MCF 10A (cell line): Measurements from ENCODE around the gene OPTC. TPM values are rescaled to one million over a fixed set of nuclear protein-coding genes. Genes with fewer than 3 reads are reported as not detected.

ENCODE experiments used
- BruUV-seq: library from RNA; stranded (reverse); fragments of 400-500 nt; replicated peaks from 2 replicates; lab custom pipeline; 2021; lab: Mats Ljungman, UMichigan
- CTCF ChIA-PET: fragments of 300-600 bp; sonication (Branson Sonifier 250); formaldehyde crosslinking; extraction: SDS; loops from one replicate; lab custom pipeline; 2021; ENCODE audit warnings: antibody characterized with exemption, inconsistent platforms; lab: Yijun Ruan, JAX
- POLR2A ChIA-PET: fragments of 300-600, 350-650 bp; sonication (Branson Sonifier 250); formaldehyde crosslinking; extraction: SDS; loops from one replicate; lab custom pipeline; 2020; ENCODE audit warnings: antibody characterized with exemption, inconsistent platforms; lab: Yijun Ruan, JAX
- DNase-seq: peaks from one replicate; pipeline ENCODE4 v3.0.0-alpha.2; 2018; ENCODE audit not compliant: unreplicated experiment
- H3K27ac Mint-ChIP-seq: one replicate; pipeline ENCODE4 v1.8.0; 2022; ENCODE audit warnings: mild to moderate bottlenecking, low read depth, mixed read lengths; ENCODE audit not compliant: unreplicated experiment
- H3K27me3 Mint-ChIP-seq: one replicate; pipeline ENCODE4 v1.8.0; 2022; ENCODE audit warnings: mixed read lengths; ENCODE audit not compliant: insufficient read depth, unreplicated experiment
- H3K36me3 Mint-ChIP-seq: one replicate; pipeline ENCODE4 v1.8.0; 2022; ENCODE audit warnings: mild to moderate bottlenecking, moderate library complexity, mixed read lengths; ENCODE audit not compliant: insufficient read depth, unreplicated experiment
- H3K4me1 Mint-ChIP-seq: one replicate; pipeline ENCODE4 v1.8.0; 2022; ENCODE audit warnings: mixed read lengths; ENCODE audit not compliant: insufficient read depth, unreplicated experiment
- H3K4me3 Mint-ChIP-seq: one replicate; pipeline ENCODE4 v1.8.0; 2022; ENCODE audit warnings: mild to moderate bottlenecking, moderate library complexity, mixed read lengths; ENCODE audit not compliant: unreplicated experiment
- H3K9me3 Mint-ChIP-seq: one replicate; pipeline ENCODE4 v1.8.0; 2022; ENCODE audit warnings: mixed read lengths; ENCODE audit not compliant: unreplicated experiment
- CTCF ChIP-seq: fragments of 200-600 bp; IDR thresholded peaks from one replicate; pipeline ENCODE4 v1.8.0; 2022; ENCODE audit warnings: antibody characterized with exemption, mild to moderate bottlenecking; ENCODE audit not compliant: unreplicated experiment
- intact Hi-C: fragments of 100-400 bp; cut with micrococcal nuclease; formaldehyde crosslinking; loops from 2 replicates; pipeline ENCODE4 v1.14.1; 2022
- total RNA-seq: library from RNA; stranded (reverse); gene quantifications from 2 replicates; pipeline ENCODE4 v1.2.3, GENCODE V29; 2022

The OPTC gene
- total RNA-seq, 1 experiment from 2014 or later: not detected

- Mint-ChIP-seq H3K4me3 (peak overlapping the region; percentile 0), H3K9me3 (no peaks in the 10 kb centered on the region), H3K4me1 (peaks cover 36% of the 10 kb centered on the region), H3K27me3 (no peaks in the 10 kb centered on the region), H3K27ac (peak overlapping the region; percentile 10), H3K36me3 (no peaks in the 10 kb centered on the region)
- ChIA-PET CTCF (interaction anchor here (0.6 to 1.0 kb wide), 2 partner anchors 9 to 165 kb away, joined by 3 to 6 read pairs; no protein-coding TSS in a partner anchor), POLR2A (interaction anchor here (0.6 to 3.7 kb wide), 13 partner anchors 10 to 435 kb away, joined by 3 to 29 read pairs (median 5); partner anchors contain the start of gene ATP2B4)
- no TSS peak for BruUV-seq
- no peak for TF ChIP-seq CTCF
- peak; percentile 97 for DNase-seq
- intact Hi-C loops: no loop called here
These were observed 43.1 kb downstream of the OPTC start for GRCh38 chr1:203536980-203537455.

- no peak for TF ChIP-seq CTCF
- no TSS peak for BruUV-seq
- ChIA-PET CTCF (interaction anchor here (0.7 to 1.0 kb wide), 2 partner anchors 164 to 542 kb away, joined by 4 to 6 read pairs; no protein-coding TSS in a partner anchor), POLR2A (interaction anchor here (0.9 to 3.7 kb wide), 14 partner anchors 8 to 155 kb away, joined by 3 to 29 read pairs (median 5); partner anchors contain the start of gene ATP2B4)
- no peak overlapping the region for H3K27ac Mint-ChIP-seq
- DNase-seq: no peak
- H3K4me1 Mint-ChIP-seq: peaks cover 36% of the 10 kb centered on the region
- H3K4me3 Mint-ChIP-seq: no peak overlapping the region
- intact Hi-C loops: no loop called here
- H3K27me3 Mint-ChIP-seq: no peaks in the 10 kb centered on the region
- no peaks in the 10 kb centered on the region for H3K9me3 Mint-ChIP-seq
- H3K36me3 Mint-ChIP-seq: no peaks in the 10 kb centered on the region
These were observed 44.0 kb downstream of the OPTC start for GRCh38 chr1:203537806-203538464.

- H3K4me3 Mint-ChIP-seq: no peak overlapping the region
- H3K36me3 Mint-ChIP-seq: no peaks in the 10 kb centered on the region
- H3K4me1 Mint-ChIP-seq: peaks cover 36% of the 10 kb centered on the region
- no peak for DNase-seq
- no TSS peak for BruUV-seq
- POLR2A ChIA-PET: interaction anchor here (0.9 to 3.7 kb wide), 5 partner anchors 7 to 154 kb away, joined by 3 to 29 read pairs (median 4); no protein-coding TSS in a partner anchor
- intact Hi-C loops: no loop called here
- no peaks in the 10 kb centered on the region for H3K9me3 Mint-ChIP-seq
- H3K27me3 Mint-ChIP-seq: no peaks in the 10 kb centered on the region
- no peak for TF ChIP-seq CTCF
- CTCF ChIA-PET: interaction anchor here (0.6 to 1.1 kb wide), 5 partner anchors 10 to 541 kb away, joined by 3 to 5 read pairs (median 3); no protein-coding TSS in a partner anchor
- H3K27ac Mint-ChIP-seq: no peak overlapping the region
These were observed 44.8 kb downstream of the OPTC start for GRCh38 chr1:203538726-203539125.

GRCh38 chr1:203539831-203540546 is 46.0 kb downstream of the OPTC start:
- Mint-ChIP-seq H3K27ac (no peak overlapping the region), H3K4me1 (peaks cover 24% of the 10 kb centered on the region), H3K9me3 (no peaks in the 10 kb centered on the region), H3K4me3 (no peak overlapping the region), H3K36me3 (no peaks in the 10 kb centered on the region), H3K27me3 (no peaks in the 10 kb centered on the region)
- POLR2A ChIA-PET: no interaction called here
- no TSS peak for BruUV-seq
- no peak for DNase-seq
- intact Hi-C loops: no loop called here
- TF ChIP-seq CTCF: no peak
- CTCF ChIA-PET: no interaction called here
